Measurements from ENCODE around the gene MICAL3.

The MICAL3 gene

GRCh38 chr22:17862646-17863181 lies 161.6 kb downstream of the MICAL3 start:
- H3K4me3 ChIP-seq (ENCODE audit: low read length) = no peak overlapping the region
- DNase-seq (ENCODE audit: low read depth) = no peak
- TF ChIP-seq, protein P1, sequence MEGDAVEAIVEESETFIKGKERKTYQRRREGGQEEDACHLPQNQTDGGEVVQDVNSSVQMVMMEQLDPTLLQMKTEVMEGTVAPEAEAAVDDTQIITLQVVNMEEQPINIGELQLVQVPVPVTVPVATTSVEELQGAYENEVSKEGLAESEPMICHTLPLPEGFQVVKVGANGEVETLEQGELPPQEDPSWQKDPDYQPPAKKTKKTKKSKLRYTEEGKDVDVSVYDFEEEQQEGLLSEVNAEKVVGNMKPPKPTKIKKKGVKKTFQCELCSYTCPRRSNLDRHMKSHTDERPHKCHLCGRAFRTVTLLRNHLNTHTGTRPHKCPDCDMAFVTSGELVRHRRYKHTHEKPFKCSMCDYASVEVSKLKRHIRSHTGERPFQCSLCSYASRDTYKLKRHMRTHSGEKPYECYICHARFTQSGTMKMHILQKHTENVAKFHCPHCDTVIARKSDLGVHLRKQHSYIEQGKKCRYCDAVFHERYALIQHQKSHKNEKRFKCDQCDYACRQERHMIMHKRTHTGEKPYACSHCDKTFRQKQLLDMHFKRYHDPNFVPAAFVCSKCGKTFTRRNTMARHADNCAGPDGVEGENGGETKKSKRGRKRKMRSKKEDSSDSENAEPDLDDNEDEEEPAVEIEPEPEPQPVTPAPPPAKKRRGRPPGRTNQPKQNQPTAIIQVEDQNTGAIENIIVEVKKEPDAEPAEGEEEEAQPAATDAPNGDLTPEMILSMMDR (conservative IDR thresholded peaks at IDR 0.05; ENCODE audit: low read depth, low read length) = no peak

DNA sequence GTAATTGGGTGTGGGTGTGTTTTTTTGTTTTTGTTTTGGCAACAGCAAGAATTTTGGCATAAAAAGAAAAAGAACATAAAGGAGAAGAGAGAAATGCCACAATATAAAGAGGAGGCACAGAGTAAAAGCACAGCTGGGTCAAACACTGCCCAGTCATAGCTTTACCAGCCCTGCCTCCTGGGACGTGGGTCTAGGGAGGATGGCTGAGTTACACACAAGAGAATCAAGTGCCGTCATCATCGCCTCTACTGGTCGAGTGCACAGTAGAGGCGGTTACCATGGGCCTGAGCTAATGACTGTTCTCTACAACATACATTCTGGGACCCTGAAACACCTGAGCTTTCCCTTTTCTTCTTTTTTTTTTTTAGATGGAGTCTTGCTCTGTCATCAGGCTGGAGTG lies 162.5 kb downstream of the MICAL3 start:
- DNase-seq (ENCODE audit: low read depth) = no peak
- no peak overlapping the region for H3K4me3 ChIP-seq (ENCODE audit: low read length)
- TF ChIP-seq, protein P1 (conservative IDR thresholded peaks at IDR 0.05; ENCODE audit: low read depth, low read length) = no peak

- DNase-seq (ENCODE audit: low read depth) = no peak
- TF ChIP-seq, protein P1 (conservative IDR thresholded peaks at IDR 0.05; ENCODE audit: low read depth, low read length) = no peak
- no peak overlapping the region for H3K4me3 ChIP-seq (ENCODE audit: low read length)
These were observed 164.0 kb downstream of the MICAL3 start for GRCh38 chr22:17860220-17860965.

- TF ChIP-seq, protein P1 (conservative IDR thresholded peaks at IDR 0.05; ENCODE audit: low read depth, low read length) = no peak
- DNase-seq (ENCODE audit: low read depth) = no peak
- no peak overlapping the region for H3K4me3 ChIP-seq (ENCODE audit: low read length)
These were observed 166.3 kb downstream of the MICAL3 start for GRCh38 chr22:17858033-17858432.

GRCh38 chr22:17855572-17856290 lies 168.6 kb downstream of the MICAL3 start:
- no peak for DNase-seq (ENCODE audit: low read depth)
- H3K4me3 ChIP-seq (ENCODE audit: low read length) = no peak overlapping the region
- TF ChIP-seq, protein P1 (conservative IDR thresholded peaks at IDR 0.05; ENCODE audit: low read depth, low read length) = no peak

DNA sequence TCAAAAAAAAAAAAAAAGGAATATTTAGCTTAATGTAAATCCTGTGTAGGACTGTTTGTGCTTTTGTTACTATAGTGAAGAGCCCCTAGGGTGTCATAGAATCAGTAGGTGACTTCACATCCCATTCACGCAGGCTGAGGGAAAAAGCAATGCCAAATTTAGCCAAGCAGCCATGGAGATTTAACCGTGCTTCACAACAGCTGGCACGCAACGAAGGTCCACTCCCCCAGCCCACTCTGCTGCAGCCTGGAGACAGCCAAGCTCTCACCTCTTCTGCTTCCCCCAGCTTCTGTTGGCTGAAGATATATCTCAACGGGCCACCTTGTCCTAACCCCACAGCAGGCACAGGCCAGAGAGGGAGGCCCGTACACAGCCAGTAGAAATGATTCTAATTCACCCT lies 171.3 kb downstream of the MICAL3 start:
- no peak for DNase-seq (ENCODE audit: low read depth)

More for the DNA sequence above, 171.3 kb downstream of the MICAL3 start:
- H3K4me3 ChIP-seq (ENCODE audit: low read length) = no peak overlapping the region
- TF ChIP-seq, protein P1 (conservative IDR thresholded peaks at IDR 0.05; ENCODE audit: low read depth, low read length) = no peak

Measured in retinal pigment epithelial cell (primary cell).